Hypothalamus (tissue), 51 donors: Measurements from ENCODE around the gene MTUS2.
A peak's percentile ranks its signal among the peaks of the same experiment; 100 is the strongest.

Experiments used
- DNase-seq, 51 donors: peaks; one replicate each; lab custom pipeline; 2025; lab: John Stamatoyannopoulos, UW

MTUS2 gene

GRCh38 chr13:28856287-28856686, 36.1 kb downstream of the MTUS2 start:
- DNase-seq = no peak

- DNase-seq = no peak
Measured at GRCh38 chr13:28859069-28859468, 38.9 kb downstream of the MTUS2 start.

GRCh38 chr13:28859717-28860116, 39.6 kb downstream of the MTUS2 start:
- no peak for DNase-seq

- no peak for DNase-seq
Measured at GRCh38 chr13:28864544-28864943, 44.4 kb downstream of the MTUS2 start.

- no peak for DNase-seq
Measured at GRCh38 chr13:28865149-28865744, 45.1 kb downstream of the MTUS2 start.

GRCh38 chr13:28865951-28866350, 45.8 kb downstream of the MTUS2 start:
- DNase-seq = no peak

- no peak for DNase-seq
Measured at GRCh38 chr13:28866932-28867331, 46.8 kb downstream of the MTUS2 start.

- DNase-seq = no peak
Measured at GRCh38 chr13:28867564-28867963, 47.4 kb downstream of the MTUS2 start.

GRCh38 chr13:28872427-28873176, 52.5 kb downstream of the MTUS2 start:
- DNase-seq = no peak

GRCh38 chr13:28875846-28876615, 55.9 kb downstream of the MTUS2 start:
- DNase-seq = no peak

- no peak for DNase-seq
Measured at GRCh38 chr13:28877408-28877807, 57.3 kb downstream of the MTUS2 start.

- DNase-seq = no peak
Measured at GRCh38 chr13:28885181-28885580, 65.0 kb downstream of the MTUS2 start.

- peak in 1 of 51 donors; percentile 50 for DNase-seq
Measured at GRCh38 chr13:28889086-28889732, 69.1 kb downstream of the MTUS2 start.

GRCh38 chr13:28890712-28891111, 70.6 kb downstream of the MTUS2 start:
- DNase-seq = no peak

- no peak for DNase-seq
Measured at GRCh38 chr13:28918030-28918429, 97.9 kb downstream of the MTUS2 start.

GRCh38 chr13:28922341-28922740, 102.2 kb downstream of the MTUS2 start:
- no peak for DNase-seq

- no peak for DNase-seq
Measured at GRCh38 chr13:28935104-28935503, 115.0 kb downstream of the MTUS2 start.

GRCh38 chr13:28942906-28943305, 122.8 kb downstream of the MTUS2 start:
- DNase-seq = no peak

GRCh38 chr13:28953714-28954418, 133.7 kb downstream of the MTUS2 start:
- DNase-seq = no peak

- no peak for DNase-seq
Measured at GRCh38 chr13:28954419-28954725, 134.2 kb downstream of the MTUS2 start.

GRCh38 chr13:28954810-28955209, 134.7 kb downstream of the MTUS2 start:
- DNase-seq = no peak
